Astrocyte of the cerebellum (primary cell): ENCODE results near the gene PLXND1.

Experiments used
- DNase-seq: peaks from one replicate; pipeline ENCODE4 v3.0.0-alpha.2; 2011; ENCODE audit warnings: low read depth
- H3K4me3 ChIP-seq: 2 replicates; pipeline ENCODE4 v1.5.1; 2011; ENCODE audit warnings: mild to moderate bottlenecking, low read depth, low read length, moderate library complexity
- CTCF ChIP-seq: IDR thresholded peaks from 2 replicates; pipeline ENCODE4 v1.5.1; 2012; ENCODE audit warnings: low read length, low read depth, moderate library complexity, mild to moderate bottlenecking; ENCODE audit errors: missing control alignments
- in situ Hi-C: cut with HindIII; loops from 2 replicates; pipeline ENCODE4 v1.10.0; 2017; ENCODE audit warnings: low sequenced_read_pairs

The PLXND1 gene

GRCh38 chr3:129567176-129567705 is 39.2 kb downstream of the PLXND1 start:
- DNase-seq: no peak
- no peak for TF ChIP-seq CTCF
- no peak overlapping the region for H3K4me3 ChIP-seq
- in situ Hi-C loops: no loop called here

GRCh38 chr3:129565902-129566301 is 40.6 kb downstream of the PLXND1 start:
- no peak overlapping the region for H3K4me3 ChIP-seq
- in situ Hi-C loops: no loop called here
- DNase-seq: no peak
- TF ChIP-seq CTCF: no peak

GRCh38 chr3:129564981-129565644 is 41.4 kb downstream of the PLXND1 start:
- TF ChIP-seq CTCF: no peak

GRCh38 chr3:129563850-129564535 is 42.5 kb downstream of the PLXND1 start:
- no peak overlapping the region for H3K4me3 ChIP-seq
- TF ChIP-seq CTCF: no peak
- in situ Hi-C loops: no loop called here
- no peak for DNase-seq

More at GRCh38 chr3:129564981-129565644, 41.4 kb downstream of the PLXND1 start:
- in situ Hi-C loops: no loop called here
- DNase-seq: no peak
- H3K4me3 ChIP-seq: no peak overlapping the region

- DNase-seq: no peak
- H3K4me3 ChIP-seq: no peak overlapping the region
- in situ Hi-C loops: no loop called here
- no peak for TF ChIP-seq CTCF
These were observed 43.1 kb downstream of the PLXND1 start for GRCh38 chr3:129563332-129563731.

GRCh38 chr3:129562803-129563202 is 43.7 kb downstream of the PLXND1 start:
- in situ Hi-C loops: no loop called here
- DNase-seq: no peak
- no peak overlapping the region for H3K4me3 ChIP-seq
- no peak for TF ChIP-seq CTCF
